B cell (primary cell): ENCODE measurements around the gene KCNJ5. TPM values are rescaled to one million over a fixed set of nuclear protein-coding genes. Genes with fewer than 3 reads are reported as not detected.

Experiments used
- ATAC-seq: fragments of 200-7000 bp; cut with Tn5 transposase; one replicate; pipeline ENCODE4 v1.10.0; 2021; ENCODE audit warnings: low read depth, mild to moderate bottlenecking, moderate number of reproducible peaks, moderate library complexity
- CTCF ChIA-PET: fragments of 350-600 bp; sonication (Branson Sonifier 250); formaldehyde crosslinking; loops from one replicate; lab custom pipeline; 2021; ENCODE audit warnings: antibody characterized with exemption, inconsistent platforms; lab: Charles Lee
- POLR2A ChIA-PET: fragments of 350-600 bp; sonication (Branson Sonifier 250); formaldehyde crosslinking; loops from one replicate; lab custom pipeline; 2021; ENCODE audit warnings: antibody characterized with exemption; lab: Charles Lee
- DNase-seq: peaks from one replicate; pipeline ENCODE4 v3.0.0; 2013
- H2AFZ ChIP-seq: 2 replicates; pipeline ENCODE4 v1.6.1; 2012; ENCODE audit warnings: mild to moderate bottlenecking, low read depth, low read length; ENCODE audit not compliant: insufficient read depth, poor library complexity, severe bottlenecking
- H3K27ac ChIP-seq, 2 donors: 1 replicate in 1 of 2; 2 replicates in 1 of 2; pipeline ENCODE4 v1.5.1; 2012 to 2013; ENCODE audit warnings: low read length in 2 of 2, mild to moderate bottlenecking in 2 of 2, moderate library complexity in 1 of 2
- H3K27me3 ChIP-seq, 4 experiments: fragments of 200-600 bp in 1 of 4; sonication (generic) in 1 of 4; replicated peaks in 1 of 4; 1 replicate in 2 of 4; 2 replicates in 2 of 4; pipeline versions ENCODE4 v1.6.1 to v1.7.0; 2013 to 2016; ENCODE audit warnings: low read length in 3 of 4, mild to moderate bottlenecking in 2 of 4, mixed read lengths in 1 of 4, moderate library complexity in 1 of 4; ENCODE audit not compliant: insufficient read depth in 4 of 4, control insufficient read depth in 3 of 4; ENCODE audit errors: control extremely low read depth in 1 of 4
- H3K36me3 ChIP-seq, 2 experiments: replicated peaks in 1 of 2; 1 replicate in 1 of 2; 2 replicates in 1 of 2; pipeline versions ENCODE4 v1.6.1 to v1.7.1; 2013; ENCODE audit warnings: low read length in 1 of 2; ENCODE audit not compliant: insufficient read depth in 2 of 2, control insufficient read depth in 1 of 2; ENCODE audit errors: control extremely low read depth in 1 of 2, extremely low read depth in 1 of 2
- H3K4me1 ChIP-seq, 2 donors: fragments of 200-600 bp in 1 of 2; sonication (generic) in 1 of 2; 1 replicate in 1 of 2; 2 replicates in 1 of 2; pipeline versions ENCODE4 v1.5.1 to v1.6.1; 2013 to 2017; ENCODE audit warnings: low read length in 2 of 2; ENCODE audit not compliant: control insufficient read depth in 2 of 2, insufficient read depth in 2 of 2
- H3K4me2 ChIP-seq: replicated peaks from 2 replicates; pipeline ENCODE3; 2012; ENCODE audit warnings: mild to moderate bottlenecking, low read depth, low read length; ENCODE audit not compliant: poor library complexity, severe bottlenecking
- H3K4me3 ChIP-seq, 5 experiments: fragments of 200-600 bp in 1 of 5; sonication (generic) in 1 of 5; 1 replicate in 3 of 5; 2 replicates in 2 of 5; pipeline versions ENCODE4 v1.5.1 to v1.7.0; 2011 to 2016; ENCODE audit warnings: low read length in 4 of 5, mild to moderate bottlenecking in 4 of 5, low read depth in 2 of 5, control low read depth in 1 of 5, moderate library complexity in 1 of 5; ENCODE audit not compliant: insufficient read depth in 1 of 5; ENCODE audit errors: control extremely low read depth in 1 of 5, extremely low read depth in 1 of 5
- H3K79me2 ChIP-seq: fragments of 200-600 bp; sonication (generic); one replicate; pipeline ENCODE4 v1.6.0; 2016; ENCODE audit warnings: low read length; ENCODE audit not compliant: control insufficient read depth, insufficient read depth
- H3K9ac ChIP-seq: fragments of 200-600 bp; sonication (generic); 2 replicates; pipeline ENCODE4 v1.6.1; 2017; ENCODE audit warnings: mild to moderate bottlenecking, low read length, moderate library complexity
- H3K9me3 ChIP-seq, 3 donors: one replicate each; pipeline versions ENCODE4 v1.6.1 to v1.7.1; 2013; ENCODE audit warnings: low read length in 2 of 3; ENCODE audit not compliant: control insufficient read depth in 2 of 3, insufficient read depth in 1 of 3; ENCODE audit errors: control extremely low read depth in 1 of 3
- H4K20me1 ChIP-seq: 2 replicates; pipeline ENCODE4 v1.6.0; 2012; ENCODE audit warnings: mild to moderate bottlenecking, low read length; ENCODE audit not compliant: insufficient read depth, control insufficient read depth, poor library complexity, severe bottlenecking
- H3K27ac Mint-ChIP-seq: one replicate; pipeline ENCODE4 v1.8.0; 2021; ENCODE audit warnings: mixed read lengths
- H3K27me3 Mint-ChIP-seq: one replicate; pipeline ENCODE4 v1.8.0; 2021; ENCODE audit warnings: mixed read lengths
- H3K4me1 Mint-ChIP-seq: one replicate; pipeline ENCODE4 v1.8.0; 2021; ENCODE audit warnings: mixed read lengths
- H3K4me3 Mint-ChIP-seq: one replicate; pipeline ENCODE4 v1.8.0; 2021; ENCODE audit warnings: mixed read lengths
- H3K9me3 Mint-ChIP-seq: one replicate; pipeline ENCODE4 v1.8.0; 2022; ENCODE audit warnings: mixed read lengths; ENCODE audit not compliant: insufficient read depth
- CTCF ChIP-seq: fragments of 200-600 bp; IDR thresholded peaks from one replicate; pipeline ENCODE4 v1.8.0; 2022; ENCODE audit warnings: antibody characterized with exemption, mild to moderate bottlenecking
- EZH2 ChIP-seq: IDR thresholded peaks from 2 replicates; pipeline ENCODE4 v1.6.1; 2012; ENCODE audit warnings: borderline replicate concordance, low read depth, mild to moderate bottlenecking, moderate library complexity, low read length; ENCODE audit not compliant: insufficient read depth, poor library complexity, severe bottlenecking
- WGBS: methylation state at CpG from one replicate; pipeline ENCODE4 v1.1.5; 2013; ENCODE audit warnings: missing lambda C conversion rate; ENCODE audit not compliant: insufficient coverage; 5-methylcytosine and 5-hydroxymethylcytosine counted together
- intact Hi-C: fragments of 100-400 bp; cut with micrococcal nuclease; formaldehyde crosslinking; loops from one replicate; pipeline ENCODE4 v1.10.0; 2022
- polyA plus RNA-seq: library from polyadenylated mRNA; depleted of rRNA; stranded (reverse); fragments of >200 nt; gene quantifications from 2 replicates; pipeline ENCODE4 v1.2.3, GENCODE V29; 2012
- total RNA-seq, 2 donors: library from RNA; stranded (reverse); fragments of 120-200 nt in 1 of 2; gene quantifications; 1 replicate in 1 of 2; 2 replicates in 1 of 2; pipeline versions ENCODE4 v1.2.3 to v1.2.4, GENCODE V29; 2013 to 2022

The KCNJ5 gene
- total and polyA plus RNA-seq, 2 donors (not counting 1 experiment from before 2014, with no cell fraction given) = 0.01 TPM; not detected in 1

- peak overlapping the region; percentile 46 for H3K9ac ChIP-seq
- H3K4me3 ChIP-seq = no peak overlapping the region
- no peak for TF ChIP-seq CTCF
- TF ChIP-seq EZH2 = no peak
- H3K9me3 ChIP-seq = peaks cover 0 to 10% (median 0%) of the 10 kb centered on the region in 3 donors
- 98% methylated on average over 7 of the region's 8 CpGs for whole genome bisulfite sequencing
- Mint-ChIP-seq H3K27me3 (peaks cover 77% of the 10 kb centered on the region), H3K27ac (no peak overlapping the region), H3K4me1 (peaks cover 29% of the 10 kb centered on the region), H3K4me3 (peak overlapping the region; percentile 50), H3K9me3 (no peaks in the 10 kb centered on the region)
- peaks cover 31 to 40% of the 10 kb centered on the region in 2 donors for H3K4me1 ChIP-seq
- H4K20me1 ChIP-seq = no peaks in the 10 kb centered on the region
- H2AFZ ChIP-seq = no peak overlapping the region
- POLR2A ChIA-PET = no interaction called here
- H3K27ac ChIP-seq = no peak overlapping the region
- no peak for DNase-seq
- CTCF ChIA-PET = interaction anchor here (0.9 to 10.9 kb wide), 2 partner anchors 67 to 732 kb away, joined by 3 to 315 read pairs; no protein-coding TSS in a partner anchor
- H3K4me2 ChIP-seq = peak overlapping the region; percentile 82
- peaks cover 0 to 95% (median 65%) of the 10 kb centered on the region in 4 experiments for H3K27me3 ChIP-seq
- no peak for ATAC-seq
- H3K36me3 ChIP-seq = no peaks in the 10 kb centered on the region
- no peaks in the 10 kb centered on the region for H3K79me2 ChIP-seq
- intact Hi-C loops = no loop called here
Observed at GRCh38 chr11:128889657-128890213, 1.4 kb upstream of the KCNJ5 start.

GRCh38 chr11:128890216-128890542, 977 bp upstream of the KCNJ5 start:
- Histone ChIP-seq H3K4me2 (peak overlapping the region; percentile 82), H3K9ac (peak overlapping the region; percentile 46), H4K20me1 (no peaks in the 10 kb centered on the region), H3K36me3 (no peaks in the 10 kb centered on the region), H3K79me2 (no peaks in the 10 kb centered on the region), H3K4me1 (peaks cover 31 to 40% of the 10 kb centered on the region in 2 donors), H3K27ac (no peak overlapping the region), H3K4me3 (peak overlapping the region in 4 of 5 experiments; percentile 25 to 38 (median 34)), H3K27me3 (peaks cover 0 to 96% (median 62%) of the 10 kb centered on the region in 4 experiments), H3K9me3 (peaks cover 0 to 10% (median 0%) of the 10 kb centered on the region in 3 donors), H2AFZ (peak overlapping the region; percentile 26)
- CTCF ChIA-PET = interaction anchor here (0.9 to 10.9 kb wide), 3 partner anchors 16 to 733 kb away, joined by 3 to 315 read pairs (median 4); no protein-coding TSS in a partner anchor
- DNase-seq (no peak), ATAC-seq (no peak)
- peaks cover 29% of the 10 kb centered on the region for H3K4me1 Mint-ChIP-seq
- intact Hi-C loops = no loop called here
- H3K27me3 Mint-ChIP-seq = peaks cover 78% of the 10 kb centered on the region
- POLR2A ChIA-PET = no interaction called here
- H3K9me3 Mint-ChIP-seq = no peaks in the 10 kb centered on the region
- TF ChIP-seq CTCF (no peak), EZH2 (no peak)
- 42% methylated on average over 6 of the region's 9 CpGs for WGBS
- H3K4me3 Mint-ChIP-seq = peak overlapping the region; percentile 50
- no peak overlapping the region for H3K27ac Mint-ChIP-seq
